SW480 (cell line): ENCODE results near the gene PCDHGA4.
"Not testable (repeated sequence)": the region's sequence is repeated elsewhere in the genome, so short reads cannot be mapped to it uniquely, and the experiment has no call there.

Source experiments
- DNase-seq: peaks from one replicate; pipeline ENCODE4 v3.0.0-alpha.2; 2016; ENCODE audit warnings: low spot score

PCDHGA4 gene

GRCh38 chr5:141384471-141385267, 29.8 kb downstream of the PCDHGA4 start:
- no peak for DNase-seq

GRCh38 chr5:141387557-141388311, 32.9 kb downstream of the PCDHGA4 start, which contains the start of gene PCDHGB4:
PCDHGB4 (plus strand) TSS chr5:141387698; CDS start chr5:141387885, 187 bp downstream.
- not testable (repeated sequence) for DNase-seq

GRCh38 chr5:141388661-141389060, 33.8 kb downstream of the PCDHGA4 start:
- DNase-seq: no peak

- no peak for DNase-seq
Observed at GRCh38 chr5:141389153-141390042, 34.6 kb downstream of the PCDHGA4 start.

- no peak for DNase-seq
Observed at GRCh38 chr5:141392429-141393198, 37.8 kb downstream of the PCDHGA4 start, which contains the start of gene PCDHGA8. PCDHGA8 (plus strand) TSS chr5:141392633; CDS start chr5:141392814, 181 bp downstream.

GRCh38 chr5:141393267-141393666, 38.4 kb downstream of the PCDHGA4 start:
- no peak for DNase-seq

- not testable (repeated sequence) for DNase-seq
Observed at GRCh38 chr5:141394401-141395187, 39.8 kb downstream of the PCDHGA4 start.

- not testable (repeated sequence) for DNase-seq
Observed at GRCh38 chr5:141397756-141398551, 43.1 kb downstream of the PCDHGA4 start, which contains the start of gene PCDHGB5. PCDHGB5 (plus strand) TSS chr5:141397947; CDS start chr5:141398128, 181 bp downstream.

GRCh38 chr5:141398608-141399007, 43.8 kb downstream of the PCDHGA4 start:
- DNase-seq: no peak

- no peak for DNase-seq
Observed at GRCh38 chr5:141399555-141400258, 44.9 kb downstream of the PCDHGA4 start.

GRCh38 chr5:141402553-141403243, 47.9 kb downstream of the PCDHGA4 start, which contains the start of gene PCDHGA9:
PCDHGA9 (plus strand) TSS chr5:141402778; CDS start chr5:141402953, 175 bp downstream.
- peak; percentile 31 for DNase-seq

GRCh38 chr5:141403387-141403786, 48.6 kb downstream of the PCDHGA4 start:
- no peak for DNase-seq
